SH-SY5Y (cell line): Measurements from ENCODE around the gene LRTM2.

Experiments
- GATA2 ChIP-seq: IDR thresholded peaks from 2 replicates; pipeline ENCODE4 v1.6.1; 2011; ENCODE audit warnings: mild to moderate bottlenecking, low read depth, low read length
- GATA3 ChIP-seq: IDR thresholded peaks from 2 replicates; pipeline ENCODE4 v1.6.1; 2011; ENCODE audit warnings: low read depth, mild to moderate bottlenecking, low read length, moderate library complexity

The LRTM2 gene

DNA sequence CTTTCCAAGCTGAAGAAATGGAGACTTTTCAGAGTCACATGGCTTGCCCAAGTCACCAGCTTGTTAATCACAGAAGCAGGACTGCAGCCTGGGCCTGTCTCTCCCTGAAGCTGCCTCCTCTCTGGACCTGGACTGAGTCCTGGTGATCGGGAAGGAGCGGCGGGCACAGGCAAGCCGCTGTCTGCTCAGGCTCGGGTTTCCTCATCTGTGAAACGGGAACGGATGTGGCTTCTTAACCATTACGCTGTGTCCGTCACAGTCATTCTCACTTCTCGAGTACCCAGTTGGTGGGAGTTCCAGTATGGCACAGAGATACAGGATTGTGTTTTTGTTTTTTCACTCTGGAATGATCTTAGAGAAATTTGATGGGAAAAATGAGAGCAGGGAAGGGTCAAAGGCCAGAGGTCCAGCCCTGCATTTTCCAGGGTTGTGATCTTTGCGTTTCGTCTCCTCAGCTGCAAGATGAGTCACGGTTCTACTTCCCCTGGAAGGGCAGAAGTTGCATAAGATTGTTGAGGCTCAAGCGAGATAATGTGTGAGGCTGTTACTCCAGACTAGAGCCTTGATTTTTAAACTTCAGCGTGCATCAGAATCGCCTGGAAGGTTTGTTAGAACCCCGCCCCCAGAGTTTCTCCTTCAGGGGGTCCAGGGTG is 7.6 kb upstream of the LRTM2 start:
- TF ChIP-seq GATA3 = no peak
- no peak for TF ChIP-seq GATA2

DNA sequence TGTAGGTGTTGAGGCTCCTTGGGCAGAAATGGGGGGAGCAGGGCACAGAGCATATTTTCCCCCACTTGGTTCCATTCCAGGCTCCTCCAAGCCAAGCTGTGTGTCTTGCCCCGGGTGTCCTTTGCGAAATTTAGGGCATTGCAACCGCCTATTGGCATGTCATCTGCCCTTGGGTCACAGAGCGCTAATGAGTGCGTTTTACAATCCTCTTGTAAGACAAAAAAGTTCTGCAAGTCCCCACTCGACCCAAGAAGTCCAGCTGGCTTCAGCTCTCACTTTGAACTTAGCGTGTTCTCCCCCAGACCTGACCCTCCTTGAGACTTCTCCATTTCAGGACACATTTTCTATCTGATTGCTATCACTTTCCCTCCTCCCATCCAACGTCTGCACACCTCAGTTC is 6.1 kb upstream of the LRTM2 start:
- TF ChIP-seq GATA3 (no peak), GATA2 (no peak)

DNA sequence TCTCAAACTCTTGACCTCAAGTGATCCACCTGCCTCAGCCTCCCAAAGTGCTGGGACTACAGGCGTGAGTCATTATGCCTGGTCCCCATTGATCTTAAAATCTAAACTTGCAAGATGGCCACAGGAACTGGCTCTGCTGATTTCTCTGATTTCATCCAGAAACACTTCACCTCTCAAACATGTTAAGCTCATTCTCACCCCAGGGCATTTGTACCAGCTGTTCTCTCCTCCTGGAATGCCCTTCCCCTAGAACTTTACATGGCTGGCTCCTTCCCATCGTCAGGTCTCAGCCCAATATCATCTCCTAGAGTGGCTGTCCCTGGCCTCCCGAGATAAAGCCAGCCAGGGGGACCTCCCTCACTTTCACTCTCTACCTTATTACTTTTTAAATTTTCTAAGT is 5.3 kb upstream of the LRTM2 start:
- TF ChIP-seq GATA2 = no peak
- no peak for TF ChIP-seq GATA3

DNA sequence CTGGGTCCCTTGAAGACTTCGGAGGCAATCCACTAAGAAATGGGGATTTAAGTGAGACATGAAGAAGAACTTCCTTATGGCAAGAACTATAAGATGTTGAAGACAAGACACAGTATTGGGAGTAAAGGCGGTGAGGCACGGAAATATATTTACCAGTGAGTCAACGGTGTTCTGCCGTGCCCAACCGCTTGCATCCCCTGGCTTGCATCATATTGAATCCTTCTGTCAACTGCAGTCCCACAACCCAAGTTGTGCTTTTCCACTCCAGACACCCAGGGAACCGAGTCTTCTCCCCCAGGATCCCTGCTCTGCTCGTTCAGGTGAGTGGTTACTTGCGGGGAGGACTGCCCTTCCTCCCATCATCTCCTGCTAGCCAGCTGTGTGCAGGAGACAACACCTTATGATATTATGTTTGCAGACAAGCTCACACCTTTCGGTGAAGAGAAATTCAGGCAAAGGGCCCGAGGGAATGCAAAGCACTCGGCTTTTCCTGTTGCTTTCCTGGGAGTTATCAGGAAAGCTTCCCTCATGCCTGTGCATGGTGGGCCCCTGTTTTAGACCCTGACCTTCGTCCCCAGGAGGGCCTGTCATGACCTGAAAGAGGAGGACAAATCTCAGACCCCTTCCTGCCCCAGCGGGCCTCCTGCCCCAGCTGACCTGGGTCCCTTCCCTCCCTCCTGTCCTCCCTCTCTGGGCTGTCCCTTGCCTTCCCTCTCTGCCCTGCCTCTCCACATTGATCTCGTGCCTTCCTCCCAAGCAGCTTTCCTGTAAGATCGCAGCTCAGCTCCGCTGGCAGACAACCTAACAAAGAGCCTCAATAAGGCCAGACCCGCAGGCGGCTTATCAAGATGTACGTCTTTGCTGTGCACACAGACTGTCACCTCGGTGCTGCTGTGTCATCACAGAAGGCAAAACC is 4.3 kb upstream of the LRTM2 start:
- peak; percentile 34; the same call in 1 of the 2 replicates for TF ChIP-seq GATA2
- no peak for TF ChIP-seq GATA3

DNA sequence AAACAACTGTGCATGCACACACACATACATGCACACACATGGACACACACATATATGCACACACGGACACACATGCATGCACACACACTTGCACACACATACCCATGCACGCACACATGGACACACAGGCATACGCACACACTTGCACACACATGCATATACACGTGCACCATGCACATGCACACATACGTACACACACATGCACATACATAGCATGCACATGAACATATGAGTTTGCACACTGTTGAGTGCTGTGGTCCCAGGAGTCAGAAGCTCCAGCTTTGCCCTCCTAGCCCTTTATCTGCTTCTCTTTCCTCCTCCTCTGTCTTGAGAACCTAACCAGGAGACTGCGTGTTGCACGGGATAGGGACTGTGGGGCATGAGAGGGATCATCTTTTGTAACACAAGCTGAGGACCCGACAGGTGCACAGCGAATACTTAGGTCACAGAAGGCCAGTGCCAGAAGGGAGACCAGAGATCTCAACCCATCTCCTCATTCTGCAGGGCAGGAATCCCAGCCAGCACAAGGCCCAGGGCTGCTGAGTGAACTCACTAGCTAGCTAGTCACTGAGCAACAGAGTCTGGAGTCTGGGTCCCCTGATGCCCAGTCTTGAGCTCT is 3.5 kb upstream of the LRTM2 start:
- TF ChIP-seq GATA3 (no peak), GATA2 (no peak)

DNA sequence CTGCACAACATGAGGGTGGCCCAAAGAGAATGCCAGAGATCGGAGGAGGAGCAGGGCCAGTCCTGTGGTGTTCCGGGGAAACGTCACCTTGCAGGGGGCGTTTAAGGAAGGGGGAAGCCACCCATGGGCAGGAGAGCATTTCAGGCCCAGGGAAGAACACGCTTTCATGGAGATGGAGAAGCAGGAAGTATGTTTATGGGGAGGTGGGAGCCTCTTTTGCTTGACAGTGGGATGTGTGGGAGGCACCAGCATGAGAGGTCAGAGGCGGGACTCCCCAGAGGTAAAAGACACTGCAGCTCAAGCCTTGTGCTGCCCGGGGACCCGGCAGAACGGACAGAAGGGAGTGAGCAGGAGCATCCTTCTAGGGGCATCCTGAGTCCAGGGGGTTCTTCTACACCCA is 1.3 kb upstream of the LRTM2 start:
- TF ChIP-seq GATA2 = no peak
- no peak for TF ChIP-seq GATA3

DNA sequence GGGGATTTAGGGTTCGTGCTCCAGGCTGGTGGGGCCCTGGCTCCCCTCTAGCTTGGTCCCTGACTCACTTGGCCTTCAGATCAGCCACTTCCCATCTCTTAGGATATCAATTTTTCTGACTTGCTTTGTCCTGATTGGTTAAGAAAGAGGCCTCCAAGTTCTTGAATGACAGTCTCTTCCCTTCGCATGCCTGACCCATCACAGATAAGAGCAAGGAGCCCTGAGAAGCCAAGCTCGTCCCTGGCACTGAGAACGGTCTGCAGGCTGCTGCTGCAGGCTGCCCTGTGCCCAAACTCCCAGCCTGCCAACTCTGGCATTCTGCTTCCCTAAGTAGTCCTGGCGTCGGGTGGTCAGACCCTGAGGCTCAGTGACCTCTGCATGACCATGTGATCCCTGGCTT is 794 bp upstream of the LRTM2 start:
- TF ChIP-seq GATA2 (no peak), GATA3 (no peak)

DNA sequence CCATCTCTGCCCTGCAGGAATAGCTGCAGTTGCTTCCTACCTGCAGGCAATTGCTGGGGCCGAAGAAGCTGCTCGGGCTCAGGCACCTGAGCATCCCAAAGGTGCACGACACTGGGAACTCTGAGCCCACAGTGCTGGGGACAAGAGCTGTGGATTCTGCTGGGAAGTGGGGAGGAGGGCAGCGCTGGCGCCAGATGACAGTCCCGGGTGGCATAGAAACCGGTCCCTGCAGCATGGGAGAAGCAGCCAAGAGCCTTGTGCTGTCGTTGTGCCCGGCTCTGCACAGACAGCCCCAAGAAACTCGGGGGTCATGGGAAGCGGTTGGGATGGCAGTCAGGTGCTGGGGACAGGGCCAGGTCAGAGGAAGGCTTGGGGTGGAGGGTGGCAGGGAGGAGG is 529 bp downstream of the LRTM2 start:
- TF ChIP-seq GATA3 (no peak), GATA2 (no peak)

DNA sequence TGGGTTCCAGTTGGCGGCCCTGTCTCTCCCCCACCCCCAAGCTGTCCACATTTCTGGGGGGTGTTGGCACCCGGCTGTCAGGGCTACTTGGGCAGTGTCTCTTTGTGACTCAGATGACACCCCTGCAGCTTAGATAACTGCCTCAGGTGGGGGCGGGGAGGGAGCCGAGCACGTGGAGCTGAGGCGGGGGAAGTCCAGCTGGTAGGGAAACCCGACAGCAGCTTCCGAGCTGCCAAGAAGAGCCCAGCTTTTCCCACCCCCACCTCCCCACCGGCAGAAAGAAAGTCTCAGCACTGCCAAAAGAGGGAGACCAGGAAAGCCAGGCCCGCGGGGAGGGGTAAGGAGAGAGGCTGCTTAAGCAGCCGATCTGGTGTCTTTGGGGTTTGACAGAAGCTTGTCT is 1.4 kb downstream of the LRTM2 start:
- TF ChIP-seq GATA2 (no peak), GATA3 (no peak)

DNA sequence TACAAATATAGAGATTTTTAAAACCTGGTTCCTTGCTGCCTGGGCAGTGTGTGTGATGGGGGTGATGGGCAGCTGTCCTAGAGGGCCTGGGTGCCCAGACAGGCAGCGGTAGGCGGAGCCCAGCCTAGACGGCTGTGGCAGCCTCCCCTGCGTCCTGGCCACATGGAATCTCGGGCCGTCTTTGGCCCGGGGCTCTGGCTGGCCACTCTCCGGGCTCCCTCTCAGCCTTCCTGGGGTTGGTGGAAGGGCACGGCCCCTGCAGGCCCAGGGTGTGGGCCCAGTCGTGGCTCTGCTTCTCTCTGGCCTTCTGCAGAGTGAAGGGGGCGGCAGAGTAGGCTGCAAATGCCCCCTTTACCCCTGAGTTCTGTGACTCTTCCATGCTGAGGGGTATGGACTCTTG is 2.3 kb downstream of the LRTM2 start:
- no peak for TF ChIP-seq GATA2
- no peak for TF ChIP-seq GATA3

DNA sequence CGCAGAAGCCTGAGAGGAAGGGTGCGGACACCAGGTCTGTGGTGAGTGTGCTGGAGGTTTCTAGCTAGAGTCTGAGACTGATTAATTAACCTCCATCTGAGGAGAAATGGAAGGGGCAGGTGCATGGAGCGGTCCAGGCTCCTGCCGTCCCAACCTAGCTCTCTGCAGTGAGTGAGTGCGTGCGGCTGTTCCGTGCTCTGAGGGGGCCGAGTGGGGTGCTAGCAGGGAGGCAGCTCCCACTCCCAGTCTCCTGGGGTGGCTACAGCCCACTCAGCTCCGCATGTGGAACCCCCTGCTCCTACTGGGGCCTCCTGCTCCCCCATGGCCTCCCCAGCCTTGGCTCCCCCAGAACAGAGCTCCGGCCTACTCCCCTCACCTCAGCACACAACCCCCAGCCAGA is 2.9 kb downstream of the LRTM2 start:
- no peak for TF ChIP-seq GATA3
- TF ChIP-seq GATA2 = no peak

DNA sequence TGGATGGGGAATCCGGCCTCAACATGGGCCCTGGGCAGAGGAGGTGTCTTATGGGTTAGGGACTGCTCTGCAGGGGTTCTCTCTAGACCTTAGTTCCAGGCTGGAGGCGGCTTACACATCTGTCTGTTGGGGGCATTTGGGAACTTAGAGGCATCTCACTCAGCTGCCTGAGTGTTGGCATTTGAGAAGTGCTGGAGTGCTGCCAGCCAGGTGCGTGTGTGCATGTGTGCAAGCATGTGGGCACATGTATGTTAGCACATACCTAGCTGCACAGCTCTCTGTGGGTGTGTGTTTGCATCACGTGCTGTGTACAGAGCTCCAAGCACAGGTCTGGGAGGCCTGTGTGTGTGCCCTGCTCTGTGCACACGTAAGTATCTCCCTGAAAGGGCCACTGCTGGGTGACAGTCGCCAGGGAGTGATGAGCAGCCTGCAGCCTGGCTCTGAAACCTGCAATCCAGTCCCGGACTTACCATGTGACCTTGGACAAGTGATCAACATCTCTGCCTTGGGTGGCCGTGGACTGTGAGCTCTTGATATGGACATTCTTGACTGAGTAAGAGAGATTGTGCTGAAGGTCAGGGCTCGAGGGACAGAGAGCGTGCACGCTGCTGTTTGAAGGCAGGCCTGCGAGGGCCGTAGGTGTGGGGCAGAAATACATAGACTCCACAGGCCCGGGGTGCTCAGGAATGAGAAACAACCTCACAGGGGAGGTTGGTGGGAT is 5.2 kb downstream of the LRTM2 start:
- TF ChIP-seq GATA3 (no peak), GATA2 (no peak)

DNA sequence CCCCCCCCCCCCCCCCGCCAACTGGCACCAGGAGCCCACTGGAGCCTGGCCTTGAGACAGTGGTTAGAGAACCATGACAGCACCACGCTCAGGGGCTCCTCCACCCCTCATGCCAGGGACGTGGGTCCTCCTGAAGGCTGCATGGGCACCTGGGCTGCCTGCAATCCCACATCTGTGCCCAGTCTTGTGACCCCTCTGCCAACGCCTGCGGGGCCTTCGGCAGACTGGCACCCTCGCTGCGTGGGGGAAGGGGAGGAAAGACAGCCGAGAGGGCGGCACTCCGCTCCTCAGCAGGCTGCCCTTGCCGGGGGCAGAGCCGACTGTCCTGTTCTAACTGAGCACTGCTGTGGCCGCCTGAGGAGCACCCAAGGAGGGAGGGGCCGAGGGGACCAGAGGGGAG is 6.0 kb downstream of the LRTM2 start:
- TF ChIP-seq GATA2 (no peak), GATA3 (no peak)

DNA sequence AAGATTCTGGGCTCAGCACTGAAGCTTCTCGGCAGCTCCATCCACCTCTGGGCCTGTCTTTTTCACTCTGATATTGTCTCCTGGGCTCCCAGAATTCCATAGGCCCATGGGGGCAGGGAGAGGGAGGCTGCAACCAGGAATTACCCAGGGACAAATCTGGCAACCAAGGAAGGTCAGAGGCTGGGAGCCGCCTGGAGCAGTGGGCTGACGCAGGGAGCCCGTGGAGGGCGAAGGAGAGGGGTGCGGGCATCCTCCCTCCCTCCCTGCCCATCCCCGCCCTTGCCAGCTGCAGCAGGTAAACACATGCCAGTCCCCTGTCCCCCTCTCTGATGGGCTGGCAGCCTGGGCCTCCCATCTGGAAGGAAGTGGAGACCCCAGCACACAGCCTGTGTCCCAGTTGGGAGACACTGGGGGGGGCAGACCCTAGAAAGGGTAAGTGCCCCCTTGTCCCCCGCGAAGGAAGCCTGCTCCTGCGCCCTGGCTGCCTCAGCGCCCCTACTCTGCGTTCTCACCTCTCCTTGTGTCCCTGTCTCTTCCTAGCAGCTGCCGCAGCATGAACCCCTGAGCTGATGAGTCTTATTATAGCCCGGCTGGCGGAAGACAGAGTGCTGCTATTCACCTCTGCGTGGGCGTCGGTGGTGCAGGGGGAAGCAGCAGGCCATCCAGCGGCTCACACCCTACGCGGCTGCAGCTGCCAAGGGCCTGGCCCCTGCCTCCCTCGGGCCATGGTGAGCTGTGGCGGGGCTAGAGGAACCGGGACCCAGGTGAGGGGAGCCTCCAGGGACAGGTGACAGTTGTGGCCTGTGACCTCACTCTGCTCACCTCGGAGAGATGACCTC is 6.7 kb downstream of the LRTM2 start:
- TF ChIP-seq GATA3 = no peak
- TF ChIP-seq GATA2 = no peak
